Measurements from ENCODE around the gene RNF213.
A peak's percentile ranks its signal among the peaks of the same experiment; 100 is the strongest.
"Not testable (repeated sequence)": the region's sequence is repeated elsewhere in the genome, so short reads cannot be mapped to it uniquely, and the experiment has no call there.

Gene RNF213

GRCh38 chr17:80270836-80271235, 10.2 kb downstream of the RNF213 start:
- DNase-seq (ENCODE audit: low spot score): peak; percentile 50

- no peak for DNase-seq (ENCODE audit: low spot score)
Observed at GRCh38 chr17:80272366-80272765, 11.7 kb downstream of the RNF213 start.

GRCh38 chr17:80274331-80274730, 13.7 kb downstream of the RNF213 start:
- no peak for DNase-seq (ENCODE audit: low spot score)

GRCh38 chr17:80274871-80275449, 14.3 kb downstream of the RNF213 start:
- DNase-seq (ENCODE audit: low spot score): no peak

- DNase-seq (ENCODE audit: low spot score): not testable (repeated sequence)
Observed at GRCh38 chr17:80275857-80276256, 15.2 kb downstream of the RNF213 start.

- no peak for DNase-seq (ENCODE audit: low spot score)
Observed at GRCh38 chr17:80277751-80278671, 17.4 kb downstream of the RNF213 start.

GRCh38 chr17:80279895-80280294, 19.2 kb downstream of the RNF213 start:
- no peak for DNase-seq (ENCODE audit: low spot score)

- DNase-seq (ENCODE audit: low spot score): no peak
Observed at GRCh38 chr17:80281516-80281915, 20.9 kb downstream of the RNF213 start.

GRCh38 chr17:80283116-80283852, 22.6 kb downstream of the RNF213 start:
- DNase-seq (ENCODE audit: low spot score): no peak

- no peak for DNase-seq (ENCODE audit: low spot score)
Observed at GRCh38 chr17:80284631-80285030, 24.0 kb downstream of the RNF213 start.

GRCh38 chr17:80285237-80285920, 24.7 kb downstream of the RNF213 start:
- no peak for DNase-seq (ENCODE audit: low spot score)

GRCh38 chr17:80286638-80286960, 25.9 kb downstream of the RNF213 start:
- no peak for DNase-seq (ENCODE audit: low spot score)

- no peak for DNase-seq (ENCODE audit: low spot score)
Observed at GRCh38 chr17:80287038-80287437, 26.4 kb downstream of the RNF213 start.

- no peak for DNase-seq (ENCODE audit: low spot score)
Observed at GRCh38 chr17:80287806-80288567, 27.3 kb downstream of the RNF213 start.

GRCh38 chr17:80289616-80290015, 29.0 kb downstream of the RNF213 start:
- DNase-seq (ENCODE audit: low spot score): no peak

GRCh38 chr17:80290156-80290555, 29.5 kb downstream of the RNF213 start:
- DNase-seq (ENCODE audit: low spot score): no peak

- no peak for DNase-seq (ENCODE audit: low spot score)
Observed at GRCh38 chr17:80291260-80291659, 30.6 kb downstream of the RNF213 start.

GRCh38 chr17:80291691-80292487, 31.2 kb downstream of the RNF213 start:
- no peak for DNase-seq (ENCODE audit: low spot score)

GRCh38 chr17:80292521-80292971, 31.9 kb downstream of the RNF213 start:
- DNase-seq (ENCODE audit: low spot score): no peak

- no peak for DNase-seq (ENCODE audit: low spot score)
Observed at GRCh38 chr17:80294210-80294609, 33.6 kb downstream of the RNF213 start.

GRCh38 chr17:80294653-80295052, 34.0 kb downstream of the RNF213 start:
- no peak for DNase-seq (ENCODE audit: low spot score)

Measured in cerebellar cortex (tissue), 1 donor.